A549 treated with CORT108297 at 1 μM for 4 hours (cell line): Measurements from ENCODE around the gene LCN2. TPM values are rescaled to one million over a fixed set of nuclear protein-coding genes. Genes with fewer than 3 reads are reported as not detected.

Experiments used
- total RNA-seq: library from RNA; stranded (reverse); fragments of 200-300 nt; extraction: Qiagen RNA extraction; gene quantifications from 5 replicates; pipeline ENCODE4 v1.2.3, GENCODE V29; 2022

The LCN2 gene
- 2.8 to 6.5 TPM (median 3.4 TPM) in 5 replicates for total RNA-seq

GRCh38 chr9:128149001-128149701 lies at the start of gene LCN2:
TSS of gene LCN2 (plus strand) at chr9:128149453. CDS start at chr9:128149526, 73 bp downstream.

DNA sequence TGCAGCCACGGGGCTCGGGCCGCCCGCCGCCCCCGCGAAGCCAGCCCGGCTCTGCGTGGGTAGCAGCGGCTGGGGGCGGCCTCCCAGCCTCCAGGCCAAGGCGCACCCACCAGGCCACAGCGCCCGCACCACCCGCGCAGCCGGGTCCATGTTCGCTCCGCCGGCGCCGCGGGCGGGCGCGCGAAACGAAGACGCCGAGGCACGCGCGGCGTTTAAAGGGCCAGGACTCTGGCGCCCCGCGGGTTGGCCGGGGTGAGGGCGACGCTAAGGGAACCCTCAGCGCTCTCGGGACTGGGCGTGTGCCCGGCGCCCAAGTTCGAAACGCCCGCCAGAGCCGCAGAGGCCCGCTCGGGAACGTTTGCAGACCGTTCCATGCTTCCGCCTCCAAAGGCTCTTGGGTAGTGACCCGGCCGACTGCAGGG lies 21.7 kb upstream of the LCN2 start, which contains the start of gene PTGES2:
Gene PTGES2 (minus strand): TSS at position 162 of the 422 bp plus-strand sequence. CDS start 12 bp downstream, at position 150.

DNA sequence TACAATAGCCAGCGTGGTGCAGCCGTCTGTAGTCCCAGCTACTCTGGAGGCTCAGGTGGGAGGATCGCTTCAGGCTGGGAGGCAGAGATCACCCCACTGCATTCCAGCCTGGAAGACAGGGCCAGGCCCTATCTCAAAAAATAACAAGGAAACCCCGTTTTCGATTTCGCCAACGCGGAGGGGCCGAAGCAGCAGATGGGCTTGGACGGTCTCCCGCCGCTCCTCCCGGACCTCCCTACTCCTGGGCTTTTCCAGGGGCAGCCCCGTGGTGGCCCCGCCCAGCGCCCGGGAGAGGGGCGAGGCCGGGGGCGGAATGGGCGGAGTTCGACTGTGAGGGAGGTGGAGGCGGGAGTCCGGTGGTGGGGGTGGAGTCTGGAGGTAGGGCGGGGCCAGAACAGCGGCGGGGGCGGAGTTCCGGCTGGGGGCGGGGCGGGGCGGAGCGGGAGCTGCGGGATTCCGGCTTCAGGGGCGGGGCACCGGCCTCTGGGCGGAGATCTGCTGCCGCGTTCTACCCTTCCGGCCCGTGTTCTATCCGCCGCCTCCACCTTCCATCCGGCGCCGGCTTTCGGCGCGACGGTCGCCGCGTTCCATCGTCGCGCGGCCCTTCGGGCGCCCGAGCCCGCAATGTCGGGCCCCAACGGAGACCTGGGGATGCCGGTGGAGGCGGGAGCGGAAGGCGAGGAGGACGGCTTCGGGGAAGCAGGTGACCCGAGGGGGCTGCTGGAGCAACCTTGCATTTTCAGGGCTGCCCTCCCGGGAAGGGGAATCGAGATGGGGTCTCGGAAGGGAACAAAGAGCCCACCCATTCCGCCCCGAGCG lies 10.7 kb downstream of the LCN2 start, which contains the start of gene BBLN:
Gene BBLN (plus strand): TSS at position 482 of the 819 bp plus-strand sequence. CDS start 143 bp downstream, at position 625.

GRCh38 chr9:128191406-128192046 lies 42.3 kb downstream of the LCN2 start, which contains the start of gene CIZ1:
TSS of gene CIZ1 (minus strand) at chr9:128191572. CDS start at chr9:128190857, 715 bp downstream.

Other genes starting within 250 kb of the LCN2 start
- gene ST6GALNAC6, start 249.8 kb upstream of the LCN2 start, total RNA-seq: 22.2 to 26.8 TPM (median 23.4 TPM) in 5 replicates
- gene ST6GALNAC4, start 232.4 kb upstream of the LCN2 start, total RNA-seq: 14.0 to 24.2 TPM (median 22.2 TPM) in 5 replicates
- 1.4 to 2.4 TPM (median 2.3 TPM) in 5 replicates for gene PIP5KL1, start 218.7 kb upstream of the LCN2 start, total RNA-seq
- 39.5 to 48.4 TPM (median 45.7 TPM) in 5 replicates for gene DPM2, start 211.6 kb upstream of the LCN2 start, total RNA-seq
- 50.6 to 81.0 TPM (median 63.1 TPM) in 5 replicates for gene EEIG1, start 168.5 kb upstream of the LCN2 start, total RNA-seq
- gene NAIF1, start 82.1 kb upstream of the LCN2 start, total RNA-seq: 5.1 to 7.5 TPM (median 7.2 TPM) in 5 replicates
- gene SLC25A25, start 81.2 kb upstream of the LCN2 start, total RNA-seq: 7.0 to 9.2 TPM (median 7.7 TPM) in 5 replicates
- 76.5 to 104 TPM (median 94.8 TPM) in 5 replicates for gene PTGES2, start 21.7 kb upstream of the LCN2 start, total RNA-seq
- 41.2 to 69.2 TPM (median 66.0 TPM) in 5 replicates for gene BBLN, start 10.8 kb downstream of the LCN2 start, total RNA-seq
- 75.2 to 92.1 TPM (median 88.1 TPM) in 5 replicates for gene CIZ1, start 42.1 kb downstream of the LCN2 start, total RNA-seq
- gene DNM1, start 53.9 kb downstream of the LCN2 start, total RNA-seq: 78.2 to 96.1 TPM (median 86.9 TPM) in 5 replicates
- 38.8 to 54.8 TPM (median 46.5 TPM) in 5 replicates for gene GOLGA2, start 126.6 kb downstream of the LCN2 start, total RNA-seq
- 41.5 to 51.4 TPM (median 46.9 TPM) in 5 replicates for gene SWI5, start 126.8 kb downstream of the LCN2 start, total RNA-seq
- 40.0 to 56.0 TPM (median 51.8 TPM) in 5 replicates for gene TRUB2, start 173.0 kb downstream of the LCN2 start, total RNA-seq
- gene COQ4, start 173.4 kb downstream of the LCN2 start, total RNA-seq: 47.6 to 64.3 TPM (median 63.2 TPM) in 5 replicates
- gene SLC27A4, start 191.1 kb downstream of the LCN2 start, total RNA-seq: 38.8 to 52.9 TPM (median 48.0 TPM) in 5 replicates
- 65.5 to 89.4 TPM (median 85.3 TPM) in 5 replicates for gene URM1, start 221.9 kb downstream of the LCN2 start, total RNA-seq